Frontal cortex (tissue), 4 donors: Measurements from ENCODE around the gene RBM45. TPM values are rescaled to one million over a fixed set of nuclear protein-coding genes. Genes with fewer than 3 reads are reported as not detected.
A peak's percentile ranks its signal among the peaks of the same experiment; 100 is the strongest.

Source experiments
- DNase-seq, 2 donors: peaks; one replicate each; pipeline ENCODE4 v3.0.0; 2012; ENCODE audit warnings: low spot score in 2 of 2
- FAIRE-seq: peaks from 2 replicates; lab custom pipeline; 2012; peaks lifted over from hg19 to GRCh38; lab: Jason Lieb, UNC
- total RNA-seq: library from RNA; depleted of rRNA; stranded (reverse); fragments of >200 nt; gene quantifications from one replicate; pipeline ENCODE4 v1.2.3, GENCODE V29; 2014
- donor health status: control.
- donor health status: control.
- donor health status: control.

Gene RBM45
- total RNA-seq, 1 donor from 2014 or later = 26.1 TPM

DNA sequence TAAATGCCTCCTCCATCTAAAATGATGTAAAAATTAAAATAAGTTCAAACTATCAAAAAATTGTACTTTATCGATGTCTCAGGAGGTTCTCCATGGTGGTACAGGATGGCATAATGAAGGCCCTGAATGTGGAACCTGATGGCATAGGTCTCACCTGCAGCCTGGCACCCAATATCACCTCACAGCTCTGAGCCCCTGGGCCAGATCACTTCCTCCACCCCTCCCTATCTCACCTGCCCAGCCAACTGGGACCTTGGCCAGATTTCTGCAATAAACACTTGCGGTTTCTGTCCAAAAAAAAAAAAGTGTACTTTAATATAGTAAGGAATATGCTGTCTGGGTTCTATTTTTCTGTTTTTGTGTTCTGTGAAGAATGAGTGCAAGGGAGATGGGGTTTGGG is 6.7 kb upstream of the RBM45 start:
- FAIRE-seq = no peak
- DNase-seq = no peak

DNA sequence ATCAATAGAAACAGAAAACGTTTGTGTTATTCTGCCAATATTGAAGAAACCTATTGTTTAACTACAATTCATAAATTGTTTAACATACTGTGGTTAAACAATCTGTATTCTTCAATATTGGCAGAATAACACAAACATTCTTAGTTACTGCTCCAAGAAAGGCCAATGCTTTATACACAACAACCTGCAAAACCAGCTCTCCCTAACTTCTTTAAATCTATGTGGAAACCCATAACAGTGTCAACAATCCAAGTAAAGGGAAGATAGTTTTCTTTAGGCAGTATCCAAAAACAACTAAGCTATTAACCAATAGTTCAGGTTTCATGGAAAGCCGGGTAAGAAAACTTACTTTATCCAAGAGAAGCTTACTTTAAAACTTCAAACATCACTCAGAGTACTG is 6.2 kb upstream of the RBM45 start:
- DNase-seq (no peak), FAIRE-seq (no peak)

DNA sequence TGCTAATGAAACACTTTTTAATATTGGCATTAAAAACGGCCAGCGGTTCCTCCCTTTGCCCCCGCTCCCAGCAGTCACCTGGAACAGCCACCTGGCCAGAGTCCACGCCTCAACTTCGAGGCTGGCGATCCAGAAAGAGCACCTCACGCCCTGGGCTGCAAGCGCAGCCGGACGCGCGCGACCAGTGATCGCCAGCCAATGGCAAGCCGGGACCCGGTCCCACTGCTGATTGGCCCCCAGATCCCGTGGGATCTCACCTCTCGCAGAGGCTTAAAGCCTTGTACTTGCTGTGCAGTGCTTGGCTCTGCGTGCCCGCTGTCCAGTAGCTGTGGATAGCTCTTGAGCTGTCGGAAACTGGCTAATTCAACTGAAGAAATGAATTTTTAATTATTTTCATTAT is 4.1 kb upstream of the RBM45 start:
- FAIRE-seq = no peak
- no peak for DNase-seq

DNA sequence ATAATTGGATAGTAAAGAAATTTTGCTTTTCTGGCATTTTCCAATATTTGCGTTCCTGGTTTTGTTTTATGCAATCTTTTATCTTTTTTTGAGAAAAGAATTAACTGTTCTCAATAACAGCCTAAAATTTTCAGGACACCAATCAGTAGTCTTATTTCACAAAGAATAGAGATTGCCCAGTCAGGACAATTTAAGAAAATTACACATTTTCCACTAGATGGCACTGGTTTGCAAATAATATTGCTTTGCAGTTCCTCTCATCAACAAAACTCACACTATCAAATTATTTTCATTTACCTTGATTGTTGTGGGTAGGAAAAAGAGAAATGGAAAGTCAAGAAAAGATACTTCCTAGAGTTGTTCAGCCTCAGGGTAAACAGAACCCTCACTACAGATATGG is 2.4 kb upstream of the RBM45 start:
- peak; percentile 73 for FAIRE-seq
- DNase-seq = peak; percentile 61 to 62

DNA sequence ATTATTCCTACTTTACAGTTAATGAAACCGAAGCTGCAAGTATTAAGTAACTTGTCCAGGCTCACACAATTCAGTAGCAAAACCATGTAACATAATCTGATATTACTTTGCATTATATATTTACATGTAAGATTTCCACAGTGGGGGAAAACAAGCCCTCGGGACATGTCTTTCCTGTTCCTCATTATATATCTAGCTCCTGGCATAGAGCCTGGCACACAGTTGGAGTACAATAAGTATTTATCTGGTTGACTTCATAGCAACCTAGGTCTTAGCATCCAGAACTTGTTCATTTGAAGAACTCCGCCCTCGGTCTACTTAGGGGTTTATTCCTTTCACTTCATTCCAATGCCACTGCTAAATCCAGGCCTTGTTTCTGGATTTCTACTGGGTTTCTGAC is 1.6 kb upstream of the RBM45 start:
- FAIRE-seq (no peak), DNase-seq (no peak)

DNA sequence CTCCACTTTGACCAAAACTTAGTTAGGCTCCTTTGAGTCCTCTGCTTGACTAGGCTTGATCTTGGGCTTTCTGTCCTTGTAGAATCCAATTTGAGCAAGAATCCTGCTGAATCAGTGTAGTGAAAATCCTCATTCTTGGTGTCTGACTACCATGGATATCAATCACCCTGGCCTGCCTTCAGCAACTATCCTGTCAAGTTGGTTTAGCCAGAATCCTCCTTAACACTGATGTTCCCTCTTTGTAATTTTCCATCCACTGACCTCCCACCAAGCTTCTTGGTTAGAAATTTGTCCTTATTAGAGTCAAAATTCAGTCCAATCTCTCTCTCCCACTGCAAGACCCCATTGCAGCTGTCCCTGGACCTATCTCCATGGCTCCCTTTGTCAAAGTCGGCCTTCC is 494 bp upstream of the RBM45 start:
- DNase-seq (no peak), FAIRE-seq (no peak)

DNA sequence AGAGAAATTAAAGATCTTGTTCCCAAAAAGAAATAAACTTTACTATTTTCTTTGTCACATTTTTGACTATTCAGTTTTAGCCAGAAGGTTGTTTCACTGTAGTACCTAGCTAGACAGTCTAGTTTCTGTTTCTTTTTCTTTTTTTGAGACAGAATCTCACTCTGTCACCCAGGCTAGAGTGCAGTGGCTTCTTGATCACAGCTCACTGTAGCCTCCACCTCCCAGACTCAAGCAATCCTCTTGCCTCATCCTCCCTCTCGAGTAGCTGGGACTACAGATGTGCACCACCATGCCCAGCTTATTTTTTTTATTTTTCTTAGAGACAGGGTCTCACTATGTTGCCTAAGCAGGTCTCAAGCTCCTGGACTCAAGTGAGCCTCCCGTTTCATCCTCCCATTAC is 2.2 kb downstream of the RBM45 start:
- FAIRE-seq = no peak
- no peak for DNase-seq

DNA sequence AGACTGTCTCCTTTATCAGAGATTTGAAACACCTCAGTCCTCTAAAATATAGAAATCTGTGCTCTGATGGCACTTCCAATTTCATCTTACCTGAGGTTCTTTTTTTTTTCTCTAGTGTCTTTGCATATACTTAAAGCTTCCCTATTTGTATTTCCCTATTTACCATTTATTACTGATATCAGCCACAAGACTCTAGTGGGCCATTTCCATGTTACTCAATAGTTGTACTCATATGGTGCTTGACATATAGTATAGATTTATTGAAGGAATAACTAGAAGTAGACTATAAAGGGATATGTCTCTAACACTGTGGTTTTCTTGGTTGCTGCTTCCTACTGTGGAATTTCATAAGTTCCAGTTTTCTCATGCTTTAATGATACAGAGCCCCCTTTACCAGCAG is 3.0 kb downstream of the RBM45 start:
- FAIRE-seq = no peak
- no peak for DNase-seq

DNA sequence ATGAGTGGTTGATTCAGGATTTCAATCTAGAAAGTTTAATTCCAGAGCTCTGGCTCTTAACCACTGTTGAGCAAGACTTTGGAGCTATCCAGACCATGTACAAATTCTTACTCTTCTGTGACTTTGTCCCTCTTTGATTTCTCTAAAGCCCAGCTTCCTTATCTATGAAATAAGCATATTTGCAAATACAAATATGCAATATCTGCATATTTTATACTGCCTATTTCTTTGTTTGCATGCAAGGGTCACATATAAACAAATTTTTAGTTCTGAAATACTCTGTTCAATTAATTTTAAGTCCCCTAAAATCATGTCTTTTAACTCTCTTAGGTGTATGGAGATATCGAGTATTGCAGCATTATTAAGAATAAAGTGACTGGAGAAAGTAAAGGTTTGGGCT is 5.5 kb downstream of the RBM45 start:
- FAIRE-seq (no peak), DNase-seq (no peak)

DNA sequence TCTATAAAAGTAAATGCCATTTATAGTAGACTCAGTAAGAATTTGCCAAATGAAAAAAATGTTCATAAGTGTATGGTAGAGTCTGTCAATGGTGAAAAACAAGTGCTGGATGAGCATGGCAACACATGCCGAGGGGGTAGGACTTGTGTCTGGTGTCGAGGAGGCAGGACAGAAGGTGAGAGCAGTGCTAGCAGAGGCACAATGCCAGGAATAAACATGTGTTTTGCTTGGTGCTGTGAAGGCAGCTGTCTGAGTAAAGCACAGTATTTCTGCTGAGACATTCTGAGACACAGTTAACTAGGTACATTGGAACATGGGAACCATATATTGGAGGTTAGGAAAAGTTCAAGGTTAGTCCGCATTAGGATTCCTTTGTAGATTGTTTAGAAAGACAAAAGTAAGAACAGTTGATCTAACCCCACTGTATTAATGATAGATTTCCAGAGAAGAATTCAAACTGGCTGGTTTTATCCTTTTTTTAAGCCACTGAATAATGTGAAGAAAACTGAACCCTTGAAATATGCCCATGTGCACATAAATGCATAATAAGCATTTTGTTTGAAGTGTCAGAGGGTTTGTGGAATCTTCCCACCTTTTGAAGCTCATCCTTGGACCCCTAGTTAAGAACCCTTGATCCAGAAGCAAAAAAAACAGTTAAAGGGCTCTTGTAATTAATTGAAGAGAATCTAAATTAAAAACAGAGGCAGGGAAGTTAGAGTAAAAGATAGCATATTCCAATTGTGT is 7.1 kb downstream of the RBM45 start:
- FAIRE-seq = no peak
- DNase-seq = no peak

DNA sequence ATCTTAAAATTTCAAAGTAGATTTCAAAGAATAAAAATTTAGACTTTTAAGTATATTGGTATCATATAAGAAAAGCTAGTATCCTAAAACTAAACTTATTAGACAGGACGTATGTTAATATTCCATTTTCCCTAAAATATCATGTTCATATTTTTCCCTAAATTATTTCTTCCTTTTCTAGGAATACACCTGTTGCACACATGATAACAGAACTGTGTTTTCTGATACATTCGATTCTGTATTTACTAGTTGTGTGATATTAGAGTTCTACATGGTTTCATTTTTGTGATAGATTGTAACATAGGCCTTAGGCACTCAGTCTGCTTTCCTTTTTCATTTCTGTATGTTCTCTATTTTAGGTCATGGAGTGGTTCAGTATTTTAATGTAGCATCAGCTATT is 10.9 kb downstream of the RBM45 start:
- DNase-seq (no peak), FAIRE-seq (no peak)

DNA sequence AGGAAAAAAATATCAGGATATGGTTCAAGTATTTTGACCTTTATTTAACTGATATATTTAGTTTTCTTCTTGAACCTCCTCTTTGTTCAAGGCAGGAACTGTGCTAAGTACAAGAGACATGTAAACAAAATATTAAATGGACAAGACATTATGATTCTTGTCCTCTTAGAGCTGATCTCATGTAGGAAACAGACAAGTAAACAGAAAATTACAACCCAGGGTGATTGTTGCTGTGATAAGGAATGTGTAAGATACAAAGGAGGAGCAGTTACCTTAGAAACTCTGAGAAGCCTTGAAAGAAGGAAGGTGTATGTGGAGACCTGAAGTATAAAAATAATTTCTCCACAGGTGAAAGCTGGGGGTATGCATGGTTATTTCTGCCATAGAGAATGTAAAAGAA is 12.9 kb downstream of the RBM45 start:
- no peak for DNase-seq
- no peak for FAIRE-seq

DNA sequence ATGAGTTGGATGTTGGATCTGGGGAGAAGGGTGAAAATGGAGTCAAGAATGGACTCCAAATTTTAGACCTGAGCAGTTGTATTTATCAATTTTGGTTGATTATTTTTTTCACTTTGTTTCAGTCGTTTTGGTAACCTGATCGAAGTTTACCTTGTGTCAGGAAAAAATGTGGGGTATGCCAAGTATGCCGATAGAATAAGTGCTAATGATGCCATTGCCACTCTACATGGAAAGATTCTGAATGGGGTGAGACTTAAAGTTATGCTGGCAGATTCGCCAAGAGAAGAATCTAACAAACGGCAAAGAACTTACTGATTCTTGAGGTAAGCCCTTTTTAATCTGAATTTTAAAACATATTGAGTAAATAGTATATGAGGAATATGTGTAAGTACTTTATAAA is 13.6 kb downstream of the RBM45 start:
- DNase-seq = no peak
- FAIRE-seq = no peak

DNA sequence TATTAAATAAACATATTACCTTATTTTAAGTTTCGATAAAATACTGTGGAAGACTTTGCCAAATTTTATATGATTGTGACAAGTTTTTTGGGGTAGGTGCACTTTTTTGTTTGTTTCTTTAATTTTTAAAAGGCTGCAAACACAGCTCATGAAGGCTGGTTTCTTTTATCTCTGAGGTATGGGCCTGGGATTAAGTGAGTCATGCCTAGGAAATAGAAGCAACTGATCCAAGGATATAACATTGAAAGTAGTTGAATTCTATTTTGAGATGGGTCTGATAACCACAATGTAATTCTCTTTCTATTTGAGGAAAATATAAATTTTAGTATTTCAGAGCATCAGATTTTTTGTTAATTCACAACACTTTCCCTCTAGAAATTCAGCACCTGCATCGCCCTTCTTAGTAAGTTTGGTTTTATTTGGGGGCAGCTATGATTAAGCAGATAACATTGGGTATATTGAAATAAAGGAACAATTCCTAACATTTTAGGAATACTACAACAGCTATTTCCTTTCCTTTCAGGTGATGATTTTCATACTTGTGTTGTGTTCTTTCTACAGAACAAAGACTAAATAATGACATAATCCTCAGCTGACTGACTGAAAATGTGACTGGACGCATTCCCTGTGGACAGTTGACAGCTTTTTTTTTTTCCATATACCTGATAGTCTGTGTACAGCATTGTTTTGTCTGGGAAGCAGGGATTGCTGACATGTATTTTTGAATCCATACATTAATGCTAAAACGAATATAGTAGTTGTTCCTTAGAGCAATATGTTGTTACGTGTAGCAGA is 16.8 kb downstream of the RBM45 start:
- DNase-seq (no peak), FAIRE-seq (no peak)

DNA sequence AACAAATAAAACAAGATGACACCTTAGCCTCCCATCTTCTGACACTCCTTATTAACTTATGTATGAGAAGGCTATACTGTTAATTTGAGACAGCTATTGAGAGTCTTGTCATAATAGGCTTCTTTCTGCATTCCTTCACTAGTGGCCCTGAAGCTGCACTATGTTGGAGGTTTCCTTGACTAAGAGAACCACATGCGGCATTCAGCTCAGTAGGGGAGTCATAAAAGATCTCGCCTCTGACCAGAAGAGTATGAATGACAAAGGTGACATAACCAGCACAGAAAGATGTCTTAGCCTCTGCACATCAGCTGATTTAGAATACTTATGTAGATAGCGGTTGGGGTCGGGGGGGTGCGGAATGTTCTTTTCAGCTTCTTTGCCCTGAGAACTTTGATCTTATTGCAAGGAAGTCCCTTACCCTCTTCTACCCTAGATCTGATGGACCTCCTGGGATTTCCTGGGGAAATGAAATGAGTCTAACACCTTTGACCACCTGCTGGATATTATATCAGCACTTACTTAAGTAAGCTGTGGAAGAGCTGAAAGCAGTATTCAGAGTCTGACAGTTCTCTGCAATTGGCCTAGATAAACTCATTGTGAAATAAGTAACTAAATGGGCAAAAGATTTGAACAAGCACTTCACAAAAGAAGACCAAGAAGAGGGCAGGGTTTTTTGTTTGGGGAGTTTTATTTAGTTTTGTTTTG is 24.2 kb downstream of the RBM45 start:
- FAIRE-seq (no peak), DNase-seq (no peak)

DNA sequence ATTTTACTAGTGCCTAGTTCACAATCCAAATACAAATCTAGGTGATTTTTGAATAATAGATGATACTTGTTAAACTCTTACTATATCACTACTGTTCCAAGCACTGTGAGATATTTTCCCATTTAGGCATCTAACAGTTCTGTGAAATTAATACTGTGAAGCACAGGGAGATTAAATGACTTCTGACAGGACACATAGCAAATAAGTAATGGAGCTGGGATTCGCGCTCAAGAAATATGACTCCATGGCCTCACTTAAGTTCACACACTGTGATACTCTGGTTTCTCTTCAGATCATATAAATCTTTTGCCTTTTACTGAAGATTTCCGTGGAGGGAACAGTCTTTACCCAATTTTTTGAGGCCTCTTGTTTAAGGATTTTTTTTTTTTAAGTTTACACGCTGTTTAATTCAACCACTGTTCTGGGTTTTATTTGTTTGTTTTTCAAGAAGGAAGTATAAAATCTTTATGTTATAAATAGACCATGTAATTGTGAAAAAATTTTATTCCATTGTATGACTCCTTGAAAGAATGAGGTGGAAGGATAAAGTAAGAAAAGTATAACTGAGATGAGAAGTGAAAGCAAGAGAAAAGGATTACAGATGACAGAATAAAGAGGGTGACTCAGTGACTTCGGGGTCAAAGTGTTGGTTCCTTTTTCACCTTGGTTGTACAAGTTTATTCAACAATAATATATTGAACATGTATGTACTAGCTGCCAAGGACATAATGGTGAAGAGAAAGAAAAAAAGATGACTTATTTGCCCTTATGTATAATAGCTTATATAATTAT is 30.2 kb downstream of the RBM45 start:
- no peak for FAIRE-seq
- no peak for DNase-seq

DNA sequence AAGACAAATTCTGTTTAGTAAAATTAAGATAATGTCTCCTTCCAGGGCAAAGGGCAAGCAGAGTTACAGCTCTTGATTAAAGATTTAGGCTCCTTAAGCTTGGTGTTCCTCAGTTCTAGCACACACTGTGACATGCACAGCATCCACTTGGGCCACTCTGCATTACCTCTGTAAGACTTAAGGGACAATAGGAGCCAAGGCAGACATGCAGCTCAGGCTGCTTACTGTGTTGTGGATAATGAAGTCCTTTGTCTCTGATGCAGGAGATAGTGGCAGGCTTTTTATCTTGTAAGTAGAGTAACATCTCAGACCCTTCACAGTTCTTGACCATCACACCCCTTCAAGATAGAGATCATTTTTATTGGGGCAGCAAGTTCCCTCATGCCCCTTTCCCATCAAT is 31.2 kb downstream of the RBM45 start:
- no peak for DNase-seq
- FAIRE-seq = no peak

DNA sequence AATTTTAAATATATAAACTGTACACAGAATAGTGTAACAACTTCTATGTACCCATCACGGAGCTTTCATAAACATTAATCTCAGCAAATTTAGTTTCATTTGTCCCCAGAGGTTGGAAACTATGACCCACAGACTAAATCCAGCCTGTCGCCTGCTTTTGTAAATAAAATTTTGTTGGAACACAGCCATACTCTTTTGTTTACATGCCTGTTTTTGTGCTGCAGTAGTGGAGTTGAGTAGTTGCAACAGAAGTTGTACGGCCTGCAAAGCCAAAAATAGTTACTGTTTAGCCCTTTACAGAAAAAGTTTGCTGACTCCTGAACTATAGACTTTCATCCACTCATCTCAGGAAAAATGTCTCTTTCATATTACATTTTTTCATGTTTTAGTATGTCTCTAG is 39.8 kb downstream of the RBM45 start:
- DNase-seq (no peak), FAIRE-seq (no peak)

DNA sequence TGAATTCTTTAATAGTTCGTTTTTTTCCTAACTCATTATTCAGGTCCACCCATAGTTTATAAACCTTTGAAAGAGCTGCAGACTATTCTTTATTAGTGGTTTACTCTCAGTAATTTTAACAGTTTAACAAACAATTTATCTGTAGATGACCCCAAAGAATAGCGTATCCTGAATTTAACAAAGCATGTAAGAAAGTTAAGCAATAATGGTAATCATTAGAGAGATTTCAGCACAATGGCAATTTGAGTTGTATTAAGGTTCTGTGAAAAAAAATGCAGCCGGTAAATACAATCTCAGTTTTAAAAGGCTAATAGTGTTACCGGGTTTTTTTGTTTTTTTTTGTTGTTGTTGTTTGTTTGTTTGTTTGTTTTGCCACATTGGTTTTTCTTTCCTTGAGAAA is 40.3 kb downstream of the RBM45 start:
- DNase-seq (no peak), FAIRE-seq (no peak)

DNA sequence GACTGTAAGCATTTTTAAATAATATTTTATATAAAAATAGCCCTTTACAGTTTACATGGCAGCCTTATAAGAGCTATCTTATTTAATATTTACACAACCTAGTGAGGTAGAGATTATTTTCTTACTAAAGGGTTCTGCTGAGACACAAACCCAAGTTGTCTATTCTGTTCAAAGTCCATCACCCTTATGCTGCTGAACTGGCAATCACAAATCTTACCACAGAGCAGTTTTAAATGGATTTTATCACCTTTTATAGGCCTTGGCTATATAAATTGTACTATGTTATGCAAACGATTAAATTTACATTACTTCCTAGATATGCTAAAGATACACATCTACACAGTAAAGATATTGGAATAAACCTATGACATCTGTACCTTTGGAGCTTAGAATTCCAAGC is 40.7 kb downstream of the RBM45 start:
- FAIRE-seq = no peak
- no peak for DNase-seq
